Measurements from ENCODE around the gene PLEKHG3.

The PLEKHG3 gene

DNA sequence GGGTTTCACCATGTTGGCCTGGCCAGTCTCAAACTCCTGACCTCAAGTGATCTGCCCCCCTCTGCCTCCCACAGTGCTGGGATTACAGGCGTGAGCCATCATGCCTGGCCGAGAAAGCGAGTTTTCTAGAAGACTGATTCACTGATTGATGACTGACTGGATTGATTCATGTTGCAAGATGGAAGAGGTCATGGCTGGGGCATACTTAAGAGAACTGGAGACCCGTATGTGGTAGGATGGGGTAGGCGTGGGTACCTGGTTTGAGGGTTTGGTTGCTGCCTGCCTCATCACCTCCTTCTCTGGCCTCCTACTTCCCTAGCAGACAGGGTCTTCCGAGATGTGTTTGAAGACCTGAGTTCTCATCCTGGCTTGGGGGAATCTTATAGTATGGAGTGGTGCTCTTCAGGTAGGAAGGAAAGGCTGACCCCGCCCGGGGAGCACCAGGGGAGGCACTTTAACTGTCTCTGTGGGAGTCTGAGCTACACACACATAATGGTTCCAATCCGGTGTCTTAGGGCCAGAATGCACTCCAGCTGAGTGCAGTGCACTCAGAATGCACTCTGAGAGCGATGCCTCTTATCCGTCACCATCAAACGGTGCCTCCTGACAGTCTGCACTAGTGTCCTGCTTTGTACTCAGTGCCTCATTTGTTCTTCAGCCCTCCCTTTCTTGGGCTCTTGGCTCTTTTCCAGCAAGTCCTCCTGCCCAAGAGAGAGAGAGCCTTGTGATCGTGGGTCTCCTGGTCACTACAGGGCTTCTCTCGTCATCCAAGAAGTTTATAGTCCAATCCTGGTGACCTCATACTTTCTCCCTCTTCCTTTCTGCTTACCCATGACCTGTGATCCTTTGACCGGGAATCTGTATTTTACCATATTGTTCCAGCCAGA, 19.7 kb downstream of the PLEKHG3 start:
- H3K36me3 Mint-ChIP-seq (ENCODE audit: low read depth) = no peaks in the 10 kb centered on the region
- no peak for DNase-seq
- peak overlapping the region; percentile 9 for H3K27ac Mint-ChIP-seq
- peaks cover 75% of the 10 kb centered on the region for H3K4me1 Mint-ChIP-seq (ENCODE audit: low read depth)
- no peak overlapping the region for H3K4me3 Mint-ChIP-seq
- H3K9me3 Mint-ChIP-seq = no peaks in the 10 kb centered on the region
- no peaks in the 10 kb centered on the region for H3K27me3 Mint-ChIP-seq

DNA sequence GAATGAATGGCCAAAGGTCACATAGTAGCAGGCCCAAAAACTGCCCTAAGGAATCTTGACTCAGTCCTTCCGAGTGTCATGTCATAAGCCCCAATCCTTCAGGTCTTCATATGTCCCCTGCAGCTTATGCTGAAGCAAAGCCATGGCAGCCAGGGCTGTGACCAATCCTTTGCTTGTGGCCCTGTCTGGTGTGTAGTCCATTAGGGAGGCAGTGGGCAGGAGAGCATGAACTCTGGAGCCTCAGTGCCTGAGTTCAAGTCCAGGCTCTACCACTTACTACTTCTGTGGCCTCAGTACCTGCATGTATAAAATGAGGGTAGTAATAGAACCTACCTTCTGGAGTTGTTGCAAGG, 20.3 kb downstream of the PLEKHG3 start:
- H3K9me3 Mint-ChIP-seq = no peaks in the 10 kb centered on the region
- H3K36me3 Mint-ChIP-seq (ENCODE audit: low read depth) = no peaks in the 10 kb centered on the region
- H3K27me3 Mint-ChIP-seq = no peaks in the 10 kb centered on the region
- peaks cover 78% of the 10 kb centered on the region for H3K4me1 Mint-ChIP-seq (ENCODE audit: low read depth)
- DNase-seq = no peak
- H3K27ac Mint-ChIP-seq = peak overlapping the region; percentile 9
- H3K4me3 Mint-ChIP-seq = no peak overlapping the region

DNA sequence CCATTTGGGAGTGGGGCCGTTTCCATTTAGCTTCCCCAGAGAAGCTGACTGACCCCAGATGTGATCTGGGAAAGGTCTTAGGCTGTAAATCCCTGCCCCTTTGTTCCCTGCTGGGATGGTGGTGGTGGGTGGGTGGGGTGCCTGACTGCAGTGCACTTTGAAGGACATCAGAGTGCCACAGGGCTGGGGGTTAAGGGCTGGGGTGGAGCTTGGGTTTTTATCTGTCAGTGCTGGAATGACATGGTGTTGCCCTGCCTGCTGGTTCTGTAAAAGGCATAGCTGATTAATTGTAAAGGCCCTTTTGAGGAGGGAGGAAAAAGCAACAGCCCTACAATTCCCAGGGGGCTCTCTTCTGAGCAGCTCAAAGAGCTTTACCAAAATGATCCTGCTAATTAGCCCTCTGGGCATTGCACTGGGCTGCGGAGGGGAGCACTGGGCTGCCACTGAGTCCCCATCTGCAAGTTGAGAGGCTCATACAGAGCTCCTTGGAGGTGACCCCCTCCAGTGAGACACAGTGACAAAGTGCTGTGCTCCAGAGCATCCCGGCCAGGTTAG, 21.1 kb downstream of the PLEKHG3 start:
- Mint-ChIP-seq H3K27me3 (no peaks in the 10 kb centered on the region), H3K9me3 (no peaks in the 10 kb centered on the region), H3K36me3 (ENCODE audit: low read depth) (no peaks in the 10 kb centered on the region), H3K27ac (no peak overlapping the region), H3K4me3 (no peak overlapping the region), H3K4me1 (ENCODE audit: low read depth) (peaks cover 78% of the 10 kb centered on the region)
- no peak for DNase-seq

DNA sequence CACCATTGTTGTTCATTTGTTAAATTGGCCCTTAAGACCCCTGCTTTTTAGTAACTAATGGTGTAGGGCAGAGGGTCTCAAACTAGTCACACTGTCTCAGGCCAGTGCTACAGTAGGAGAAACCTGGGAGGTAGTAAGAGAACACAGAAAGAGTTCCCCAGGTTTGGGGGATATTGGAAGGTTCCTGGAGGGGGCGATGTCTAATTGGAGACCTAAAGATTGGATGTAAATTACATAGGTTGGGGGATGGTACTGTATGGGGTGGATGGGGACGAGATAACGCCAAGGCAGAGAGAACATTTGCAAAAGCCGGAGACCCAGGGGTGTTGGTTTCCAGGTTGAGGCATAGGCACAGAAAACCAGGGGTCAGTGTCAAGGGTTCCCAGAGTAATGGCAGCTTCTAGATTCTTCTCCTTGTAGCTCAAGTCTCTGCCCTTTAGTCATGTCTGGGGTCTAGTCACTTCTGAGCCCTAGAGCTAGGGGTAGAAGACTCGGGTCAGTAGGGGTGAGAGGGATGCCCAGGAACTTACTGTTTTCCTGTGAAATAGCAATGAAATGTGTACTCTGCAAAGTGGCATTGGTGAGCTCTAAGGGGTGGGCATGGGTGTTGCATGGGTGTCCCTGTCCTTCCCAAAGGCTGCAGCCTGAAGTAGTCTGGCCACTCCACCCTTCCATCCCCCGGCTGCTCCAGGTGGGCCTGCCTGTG, 21.8 kb downstream of the PLEKHG3 start:
- H3K27me3 Mint-ChIP-seq = no peaks in the 10 kb centered on the region
- no peak overlapping the region for H3K4me3 Mint-ChIP-seq
- peak overlapping the region; percentile 23 for H3K27ac Mint-ChIP-seq
- DNase-seq = no peak
- H3K9me3 Mint-ChIP-seq = no peaks in the 10 kb centered on the region
- H3K36me3 Mint-ChIP-seq (ENCODE audit: low read depth) = no peaks in the 10 kb centered on the region
- peaks cover 74% of the 10 kb centered on the region for H3K4me1 Mint-ChIP-seq (ENCODE audit: low read depth)

DNA sequence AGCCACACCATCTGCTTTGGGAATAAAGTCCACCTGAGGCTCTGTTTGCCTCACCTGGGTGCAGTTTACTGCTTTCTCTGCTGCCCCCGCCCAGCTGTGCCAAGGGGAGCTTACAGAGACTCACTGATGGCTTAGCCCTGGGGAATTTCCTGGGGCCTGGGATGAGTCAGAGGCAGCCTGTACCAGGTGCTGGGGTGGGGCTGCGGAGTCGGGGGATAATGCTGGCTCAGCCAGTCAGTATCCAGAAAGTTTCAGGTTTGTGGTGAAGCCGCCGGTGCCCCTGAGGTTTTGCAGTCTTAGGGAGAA, 22.3 kb downstream of the PLEKHG3 start:
- H3K36me3 Mint-ChIP-seq (ENCODE audit: low read depth) = no peaks in the 10 kb centered on the region
- DNase-seq = peak; percentile 56
- no peak overlapping the region for H3K4me3 Mint-ChIP-seq
- peaks cover 71% of the 10 kb centered on the region for H3K4me1 Mint-ChIP-seq (ENCODE audit: low read depth)
- peak overlapping the region; percentile 7 for H3K27ac Mint-ChIP-seq
- H3K27me3 Mint-ChIP-seq = no peaks in the 10 kb centered on the region
- H3K9me3 Mint-ChIP-seq = no peaks in the 10 kb centered on the region

DNA sequence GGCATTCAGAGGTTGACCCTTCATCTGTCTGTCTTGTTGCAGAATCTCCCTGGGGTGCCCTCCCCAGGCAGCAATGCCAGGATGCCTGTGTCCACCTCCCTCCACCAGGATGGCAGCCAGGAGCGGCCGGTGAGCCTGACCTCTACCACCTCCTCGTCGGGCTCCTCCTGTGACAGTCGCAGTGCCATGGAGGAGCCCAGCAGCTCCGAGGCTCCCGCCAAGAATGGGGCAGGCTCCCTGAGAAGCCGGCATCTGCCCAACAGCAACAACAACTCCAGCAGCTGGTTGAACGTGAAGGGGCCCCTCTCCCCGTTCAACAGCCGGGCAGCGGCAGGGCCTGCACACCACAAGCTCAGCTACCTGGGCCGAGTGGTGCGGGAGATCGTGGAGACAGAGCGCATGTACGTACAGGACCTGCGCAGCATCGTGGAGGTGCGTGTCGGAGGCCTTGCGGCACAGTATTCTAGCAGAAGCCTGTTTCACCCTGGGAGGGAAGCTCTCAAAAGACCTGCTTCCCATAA, 23.4 kb downstream of the PLEKHG3 start:
- Mint-ChIP-seq H3K4me1 (ENCODE audit: low read depth) (peaks cover 61% of the 10 kb centered on the region), H3K36me3 (ENCODE audit: low read depth) (no peaks in the 10 kb centered on the region), H3K27me3 (no peaks in the 10 kb centered on the region), H3K9me3 (no peaks in the 10 kb centered on the region), H3K4me3 (no peak overlapping the region), H3K27ac (no peak overlapping the region)
- no peak for DNase-seq

DNA sequence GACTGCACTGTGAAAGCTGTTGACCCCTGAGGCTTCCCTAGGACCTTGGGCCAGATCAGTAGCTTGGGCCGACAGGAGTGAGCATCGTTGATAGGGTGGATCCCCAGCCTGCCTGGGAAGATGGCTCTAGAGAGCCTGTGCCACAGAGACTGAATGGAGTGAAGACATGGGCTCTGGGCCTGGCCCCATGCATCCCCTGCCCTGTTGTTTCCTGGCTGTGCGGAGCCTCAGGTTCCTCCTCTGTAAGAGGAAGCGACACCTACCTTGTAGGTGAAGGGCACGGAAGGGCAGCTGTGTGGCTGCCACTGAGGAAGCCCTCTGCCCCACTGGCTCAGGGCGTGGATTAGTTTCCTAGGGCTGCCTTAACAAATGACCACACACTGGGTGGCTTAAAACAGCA, 23.9 kb downstream of the PLEKHG3 start:
- Mint-ChIP-seq H3K9me3 (no peaks in the 10 kb centered on the region), H3K27me3 (no peaks in the 10 kb centered on the region), H3K36me3 (ENCODE audit: low read depth) (no peaks in the 10 kb centered on the region), H3K4me3 (no peak overlapping the region), H3K27ac (no peak overlapping the region), H3K4me1 (ENCODE audit: low read depth) (peaks cover 57% of the 10 kb centered on the region)
- DNase-seq = no peak

DNA sequence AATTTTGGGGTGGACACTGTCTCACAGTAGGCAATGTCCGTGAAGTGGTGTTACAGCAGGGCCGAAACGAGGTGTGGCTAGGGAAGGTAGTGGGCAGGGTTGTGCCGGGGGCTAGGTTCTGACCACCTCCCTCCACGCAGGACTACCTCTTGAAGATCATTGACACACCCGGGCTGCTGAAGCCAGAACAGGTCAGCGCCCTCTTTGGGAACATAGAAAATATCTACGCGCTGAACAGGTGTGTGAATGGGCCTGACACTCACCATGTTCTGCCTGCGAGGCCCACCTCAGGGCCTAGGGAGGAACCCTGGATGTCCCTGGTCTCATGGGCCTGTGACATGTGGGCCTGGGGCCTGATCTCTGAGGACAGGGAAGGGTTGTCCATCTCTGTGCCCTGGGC, 24.6 kb downstream of the PLEKHG3 start:
- Mint-ChIP-seq H3K27ac (no peak overlapping the region), H3K4me3 (no peak overlapping the region), H3K4me1 (ENCODE audit: low read depth) (peaks cover 55% of the 10 kb centered on the region), H3K36me3 (ENCODE audit: low read depth) (no peaks in the 10 kb centered on the region), H3K9me3 (no peaks in the 10 kb centered on the region), H3K27me3 (no peaks in the 10 kb centered on the region)
- no peak for DNase-seq

DNA sequence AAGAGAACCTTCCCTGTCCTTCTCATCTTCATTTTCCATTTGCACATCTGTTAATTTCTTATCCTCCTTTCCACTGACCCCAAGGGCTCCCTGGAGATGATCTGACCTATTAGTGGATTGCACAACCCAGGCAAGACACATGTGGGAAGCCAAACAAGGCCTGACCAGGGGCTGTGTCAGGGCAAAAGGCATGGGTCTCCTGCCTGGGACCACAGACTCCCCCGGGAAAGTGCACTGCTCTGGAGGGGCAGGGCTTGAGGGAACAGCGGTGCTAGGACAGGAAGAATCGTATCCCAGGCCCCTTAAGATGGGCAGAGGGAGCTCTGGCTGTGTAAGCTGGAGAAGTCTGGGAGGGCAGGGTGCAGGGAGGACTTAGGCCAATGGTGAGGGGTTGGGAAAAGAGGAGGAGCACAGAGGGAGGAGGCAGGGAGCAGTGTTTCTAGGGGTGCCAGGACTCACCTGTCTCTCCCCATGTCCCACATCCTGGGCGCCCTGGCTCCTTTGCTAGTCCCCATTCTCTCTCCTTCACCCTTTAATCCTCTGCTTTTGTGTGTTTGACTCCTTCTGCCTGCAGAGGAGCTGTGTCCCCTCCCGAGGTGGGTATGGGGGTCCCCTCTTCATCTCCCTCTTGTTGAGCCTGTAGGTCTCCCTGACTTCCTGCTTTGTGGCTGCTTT, 25.3 kb downstream of the PLEKHG3 start:
- Mint-ChIP-seq H3K27ac (no peak overlapping the region), H3K36me3 (ENCODE audit: low read depth) (no peaks in the 10 kb centered on the region), H3K4me1 (ENCODE audit: low read depth) (peaks cover 52% of the 10 kb centered on the region), H3K4me3 (no peak overlapping the region), H3K27me3 (no peaks in the 10 kb centered on the region), H3K9me3 (no peaks in the 10 kb centered on the region)
- no peak for DNase-seq

DNA sequence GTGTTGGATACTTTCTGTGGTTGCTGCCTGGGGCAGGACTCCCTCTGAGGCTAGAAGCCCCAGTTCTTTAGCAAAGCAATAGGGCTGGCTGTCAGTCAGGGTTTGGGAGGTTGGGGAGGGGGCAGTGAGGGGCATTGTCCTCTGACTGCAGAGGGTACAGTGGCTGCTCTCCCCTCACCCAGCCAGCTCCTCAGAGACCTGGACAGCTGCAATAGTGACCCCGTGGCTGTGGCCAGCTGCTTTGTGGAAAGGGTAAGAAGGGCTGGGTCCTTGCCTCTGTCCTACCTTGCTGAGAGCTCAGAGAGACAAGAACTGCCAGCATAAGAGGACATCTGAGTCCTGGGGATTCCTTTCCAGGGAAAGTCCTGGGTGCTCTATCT, 25.8 kb downstream of the PLEKHG3 start:
- Mint-ChIP-seq H3K4me1 (ENCODE audit: low read depth) (peaks cover 49% of the 10 kb centered on the region), H3K9me3 (no peaks in the 10 kb centered on the region), H3K4me3 (no peak overlapping the region), H3K27ac (peak overlapping the region; percentile 50), H3K27me3 (no peaks in the 10 kb centered on the region), H3K36me3 (ENCODE audit: low read depth) (no peaks in the 10 kb centered on the region)
- DNase-seq = no peak

DNA sequence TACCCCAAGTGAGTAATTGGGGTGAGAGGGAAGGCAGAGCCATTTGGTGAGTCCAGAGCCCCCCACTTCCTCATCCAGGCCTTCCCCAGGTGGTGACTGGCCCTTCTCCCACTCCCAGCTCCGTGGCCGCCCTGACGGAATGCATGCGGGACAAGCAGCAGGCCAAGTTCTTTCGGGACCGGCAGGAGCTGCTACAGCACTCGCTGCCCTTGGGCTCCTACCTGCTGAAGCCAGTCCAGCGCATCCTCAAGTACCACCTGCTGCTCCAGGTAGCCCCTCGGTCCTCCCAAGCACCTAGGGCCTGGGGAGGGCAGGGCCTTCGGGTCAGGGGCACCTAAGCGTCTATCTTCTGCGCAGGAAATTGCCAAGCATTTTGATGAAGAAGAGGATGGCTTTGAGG, 26.5 kb downstream of the PLEKHG3 start:
- no peak overlapping the region for H3K27ac Mint-ChIP-seq
- H3K9me3 Mint-ChIP-seq = no peaks in the 10 kb centered on the region
- peaks cover 48% of the 10 kb centered on the region for H3K4me1 Mint-ChIP-seq (ENCODE audit: low read depth)
- H3K27me3 Mint-ChIP-seq = no peaks in the 10 kb centered on the region
- no peak overlapping the region for H3K4me3 Mint-ChIP-seq
- no peak for DNase-seq
- H3K36me3 Mint-ChIP-seq (ENCODE audit: low read depth) = no peaks in the 10 kb centered on the region

DNA sequence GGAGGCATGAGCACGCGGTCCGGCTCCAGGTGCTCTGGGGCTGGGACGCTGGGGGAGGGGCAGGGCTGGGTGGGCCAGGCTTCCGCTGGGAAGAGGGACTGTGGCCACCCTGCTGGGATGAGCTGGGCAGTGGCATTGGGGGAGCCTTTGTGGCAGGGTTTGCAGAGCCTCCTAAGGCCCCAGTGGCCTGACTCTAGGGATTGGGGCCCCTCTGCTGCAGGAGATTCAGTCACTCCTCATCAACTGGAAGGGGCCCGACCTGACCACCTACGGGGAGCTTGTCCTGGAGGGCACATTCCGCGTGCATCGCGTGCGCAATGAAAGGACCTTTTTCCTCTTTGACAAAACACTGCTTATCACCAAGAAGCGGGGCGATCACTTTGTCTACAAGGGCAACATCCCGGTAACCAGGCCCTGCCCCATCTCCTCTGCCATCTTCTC, 26.9 kb downstream of the PLEKHG3 start:
- H3K27ac Mint-ChIP-seq = no peak overlapping the region
- no peak overlapping the region for H3K4me3 Mint-ChIP-seq

DNA sequence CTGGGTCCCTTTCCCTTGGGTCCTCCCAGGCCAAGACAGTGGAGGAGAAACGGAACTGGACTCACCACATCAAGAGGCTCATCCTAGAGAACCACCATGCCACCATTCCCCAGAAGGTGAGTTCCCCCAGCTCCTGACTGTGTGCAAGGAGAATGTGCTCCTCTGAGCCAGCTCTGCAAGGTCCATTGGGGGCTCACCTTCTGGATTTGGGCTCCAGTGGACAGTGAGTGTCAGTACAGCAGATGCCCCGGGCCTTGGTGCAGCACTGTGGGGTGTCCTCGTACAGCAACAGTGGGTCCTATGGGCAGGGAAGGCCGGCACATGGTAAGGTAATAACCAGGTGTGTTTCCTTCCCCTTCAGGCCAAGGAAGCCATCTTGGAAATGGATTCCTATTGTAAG, 27.8 kb downstream of the PLEKHG3 start:
- H3K9me3 Mint-ChIP-seq = no peaks in the 10 kb centered on the region
- H3K4me3 Mint-ChIP-seq = no peak overlapping the region
- H3K4me1 Mint-ChIP-seq (ENCODE audit: low read depth) = peaks cover 34% of the 10 kb centered on the region
- no peak for DNase-seq
- no peak overlapping the region for H3K27ac Mint-ChIP-seq
- H3K27me3 Mint-ChIP-seq = no peaks in the 10 kb centered on the region
- no peaks in the 10 kb centered on the region for H3K36me3 Mint-ChIP-seq (ENCODE audit: low read depth)

More for the DNA sequence above, 26.9 kb downstream of the PLEKHG3 start:
- H3K27me3 Mint-ChIP-seq = no peaks in the 10 kb centered on the region
- H3K4me1 Mint-ChIP-seq (ENCODE audit: low read depth) = peaks cover 43% of the 10 kb centered on the region
- H3K9me3 Mint-ChIP-seq = no peaks in the 10 kb centered on the region
- H3K36me3 Mint-ChIP-seq (ENCODE audit: low read depth) = no peaks in the 10 kb centered on the region
- no peak for DNase-seq

DNA sequence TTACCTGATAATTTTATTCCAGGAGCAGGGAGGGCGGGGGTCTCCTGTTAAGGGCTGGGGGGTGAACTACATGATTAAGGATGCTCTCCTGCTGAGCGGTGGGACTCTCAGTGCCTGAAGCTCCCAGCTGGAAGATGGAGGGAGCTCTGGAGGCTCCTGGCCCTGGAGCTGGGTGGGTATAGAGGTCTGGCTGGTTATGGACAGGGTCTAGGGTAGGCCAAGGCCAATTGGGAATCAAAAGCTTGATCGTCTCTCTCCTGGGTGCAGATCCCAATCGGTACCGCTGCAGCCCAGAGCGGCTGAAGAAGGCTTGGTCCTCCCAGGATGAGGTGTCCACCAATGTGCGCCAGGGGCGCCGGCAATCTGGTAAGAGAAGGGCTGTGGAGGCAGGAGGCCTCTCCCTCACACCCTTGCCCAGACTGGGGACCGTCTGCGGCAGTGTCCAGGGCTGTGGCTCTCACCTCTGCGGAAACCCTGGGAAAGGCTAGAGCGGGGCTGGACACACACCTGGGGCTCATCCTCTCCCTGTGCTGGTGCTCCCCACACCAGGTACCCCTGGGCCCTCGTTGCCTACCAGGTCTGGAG, 28.4 kb downstream of the PLEKHG3 start:
- H3K9me3 Mint-ChIP-seq = no peaks in the 10 kb centered on the region
- H3K4me3 Mint-ChIP-seq = no peak overlapping the region
- no peak for DNase-seq
- H3K27me3 Mint-ChIP-seq = no peaks in the 10 kb centered on the region
- peaks cover 34% of the 10 kb centered on the region for H3K4me1 Mint-ChIP-seq (ENCODE audit: low read depth)
- no peaks in the 10 kb centered on the region for H3K36me3 Mint-ChIP-seq (ENCODE audit: low read depth)
- H3K27ac Mint-ChIP-seq = no peak overlapping the region
